ENCODE data around the gene PPP1R13B. TPM values are rescaled to one million over a fixed set of nuclear protein-coding genes. Genes with fewer than 3 reads are reported as not detected.

The PPP1R13B gene
- total RNA-seq = 3.2 and 3.5 TPM in 2 replicates

GRCh38 chr14:103847451-103848174 is at the start of gene PPP1R13B:
PPP1R13B (minus strand) TSS chr14:103847575; CDS start chr14:103847307, 268 bp downstream.

GRCh38 chr14:103715052-103716000 is 132.0 kb downstream of the PPP1R13B start, which contains the start of the genes XRCC3 and ZFYVE21:
XRCC3 (minus strand) TSS chr14:103715451; CDS start chr14:103711087, 4,364 bp downstream.
ZFYVE21 (plus strand) TSS chr14:103715810; CDS start chr14:103715842, 32 bp downstream.

Other genes with a start within 250 kb of the PPP1R13B start
- gene KLC1, start 218.4 kb downstream of the PPP1R13B start, total RNA-seq = 179 and 201 TPM in 2 replicates
- gene XRCC3, start 132.1 kb downstream of the PPP1R13B start, total RNA-seq = 11.5 and 17.9 TPM in 2 replicates
- 60.5 and 65.4 TPM in 2 replicates for gene ZFYVE21, start 131.8 kb downstream of the PPP1R13B start, total RNA-seq
- gene TDRD9, start 80.9 kb upstream of the PPP1R13B start, total RNA-seq = under 0.01 and 0.71 TPM in 2 replicates
- gene RD3L, start 95.0 kb upstream of the PPP1R13B start, total RNA-seq = not detected in 2 replicates
- gene ASPG, start 238.1 kb upstream of the PPP1R13B start, total RNA-seq = not detected in 2 replicates

All from myometrial cell (primary cell).